ENCODE measurements around the gene MYO18A. TPM values are rescaled to one million over a fixed set of nuclear protein-coding genes. Genes with fewer than 3 reads are reported as not detected.

The MYO18A gene
- total and polyA plus RNA-seq, 5 donors, result 206 to 312 (median 251) TPM

DNA sequence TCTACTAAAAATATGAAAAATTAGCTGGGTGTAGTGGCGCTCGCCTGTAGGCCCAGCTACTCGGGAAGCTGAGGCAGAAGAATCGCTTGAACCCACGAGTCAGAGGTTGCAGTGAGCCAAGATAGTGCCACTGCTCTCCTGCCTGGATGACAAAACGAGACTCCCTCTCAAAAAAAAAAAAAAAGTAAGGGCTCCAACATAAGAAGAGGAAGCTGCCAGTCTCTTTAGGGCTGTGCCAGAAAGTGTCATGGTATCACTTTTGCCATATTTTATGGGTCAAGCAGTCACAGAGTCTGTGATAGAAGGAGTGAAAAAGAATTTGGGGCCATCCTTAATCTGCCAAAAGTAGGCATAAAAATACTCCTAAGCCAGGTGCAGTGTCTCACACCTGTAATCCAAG lies 138.6 kb downstream of the MYO18A start:
- intact Hi-C loops (cut with DNase I), result no loop called here
- DNase-seq (no peak), ATAC-seq (no peak)
- H3K4me3 ChIP-seq (ENCODE audit: low read length), result no peak overlapping the region
- no peak overlapping the region for H3K27ac ChIP-seq (ENCODE audit: low read length)
- H3K9me3 ChIP-seq (ENCODE audit: control insufficient read depth, low read length), result no peaks in the 10 kb centered on the region
- peaks cover 4% of the 10 kb centered on the region for H3K4me1 ChIP-seq (ENCODE audit: control insufficient read depth, insufficient read depth, low read length)
- 92% methylated on average over 6 of the region's 6 CpGs for WGBS
- no peaks in the 10 kb centered on the region for H3K27me3 ChIP-seq (ENCODE audit: control insufficient read depth, insufficient read depth)

DNA sequence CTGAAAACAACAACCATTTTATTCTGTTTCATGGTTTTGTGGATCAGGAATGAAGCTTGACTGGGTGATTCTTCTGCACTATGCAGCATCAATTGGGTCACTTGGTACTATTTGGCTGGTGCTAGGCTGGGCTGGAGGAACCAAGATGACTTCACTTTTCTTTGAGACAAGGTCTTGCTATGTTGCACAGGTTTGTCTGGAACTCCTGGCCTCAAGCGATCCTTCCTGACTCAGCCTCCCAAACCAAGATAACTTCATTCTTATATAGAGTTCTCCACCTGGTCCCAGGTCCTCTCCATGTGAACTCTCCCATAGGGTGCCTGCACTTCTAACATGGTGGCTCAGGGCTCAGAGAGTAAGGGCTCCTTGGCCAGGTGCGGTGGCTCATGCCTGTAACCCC lies 139.1 kb downstream of the MYO18A start:
- WGBS, result 100% methylated on average over 2 of the region's 2 CpGs
- no peak for ATAC-seq

DNA sequence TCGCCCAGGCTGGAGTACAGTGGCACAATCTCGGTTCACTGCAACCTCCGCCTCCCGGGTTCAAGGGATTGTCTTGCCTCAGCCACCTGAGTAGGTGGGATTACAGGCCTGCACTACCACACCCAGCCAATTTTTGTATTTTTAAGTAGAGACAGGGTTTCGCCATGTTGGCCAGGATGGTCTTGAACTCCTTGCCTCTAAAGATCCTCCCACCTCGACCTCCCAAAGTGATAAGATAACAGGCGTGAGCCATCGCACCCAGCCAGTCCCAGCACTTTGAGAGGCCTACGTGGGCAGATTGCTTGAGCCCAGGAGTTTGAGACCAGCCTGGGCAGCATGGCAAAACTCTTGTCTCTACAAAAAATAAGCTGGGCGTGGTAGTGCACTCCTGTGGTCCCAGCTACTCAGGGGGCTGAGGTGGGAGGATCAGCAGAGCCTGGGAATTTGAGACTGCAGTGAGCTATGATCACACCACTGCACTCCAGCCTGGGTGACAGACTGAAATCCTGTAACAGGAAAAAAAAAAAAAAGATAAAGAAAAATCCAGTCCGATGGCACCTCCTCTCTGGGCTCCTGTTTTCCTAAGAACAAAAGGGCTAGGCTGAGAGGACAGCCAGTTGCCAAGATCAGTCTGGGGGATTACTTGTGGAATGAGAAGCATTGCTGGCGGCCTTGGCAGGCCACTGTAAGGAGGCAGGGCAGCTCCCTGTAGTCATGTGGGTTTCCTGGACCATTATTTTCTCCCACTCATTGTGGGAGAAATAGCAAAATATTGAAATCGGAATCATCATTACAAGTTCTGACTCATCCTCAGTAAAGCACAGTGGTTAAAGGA lies 140.2 kb downstream of the MYO18A start:
- Histone ChIP-seq H3K4me3 (ENCODE audit: low read length) (no peak overlapping the region), H3K9me3 (ENCODE audit: control insufficient read depth, low read length) (no peaks in the 10 kb centered on the region), H3K27ac (ENCODE audit: low read length) (no peak overlapping the region), H3K4me1 (ENCODE audit: control insufficient read depth, insufficient read depth, low read length) (peaks cover 4% of the 10 kb centered on the region), H3K27me3 (ENCODE audit: control insufficient read depth, insufficient read depth) (no peaks in the 10 kb centered on the region)
- no peak for ATAC-seq
- intact Hi-C loops (cut with DNase I), result no loop called here
- 72% methylated on average over 13 of the region's 13 CpGs for WGBS
- DNase-seq, result no peak

More for the DNA sequence above, 139.1 kb downstream of the MYO18A start:
- Histone ChIP-seq H3K27ac (ENCODE audit: low read length) (no peak overlapping the region), H3K4me3 (ENCODE audit: low read length) (no peak overlapping the region), H3K9me3 (ENCODE audit: control insufficient read depth, low read length) (no peaks in the 10 kb centered on the region), H3K27me3 (ENCODE audit: control insufficient read depth, insufficient read depth) (no peaks in the 10 kb centered on the region), H3K4me1 (ENCODE audit: control insufficient read depth, insufficient read depth, low read length) (peaks cover 4% of the 10 kb centered on the region)
- no peak for DNase-seq
- intact Hi-C loops (cut with DNase I), result no loop called here

DNA sequence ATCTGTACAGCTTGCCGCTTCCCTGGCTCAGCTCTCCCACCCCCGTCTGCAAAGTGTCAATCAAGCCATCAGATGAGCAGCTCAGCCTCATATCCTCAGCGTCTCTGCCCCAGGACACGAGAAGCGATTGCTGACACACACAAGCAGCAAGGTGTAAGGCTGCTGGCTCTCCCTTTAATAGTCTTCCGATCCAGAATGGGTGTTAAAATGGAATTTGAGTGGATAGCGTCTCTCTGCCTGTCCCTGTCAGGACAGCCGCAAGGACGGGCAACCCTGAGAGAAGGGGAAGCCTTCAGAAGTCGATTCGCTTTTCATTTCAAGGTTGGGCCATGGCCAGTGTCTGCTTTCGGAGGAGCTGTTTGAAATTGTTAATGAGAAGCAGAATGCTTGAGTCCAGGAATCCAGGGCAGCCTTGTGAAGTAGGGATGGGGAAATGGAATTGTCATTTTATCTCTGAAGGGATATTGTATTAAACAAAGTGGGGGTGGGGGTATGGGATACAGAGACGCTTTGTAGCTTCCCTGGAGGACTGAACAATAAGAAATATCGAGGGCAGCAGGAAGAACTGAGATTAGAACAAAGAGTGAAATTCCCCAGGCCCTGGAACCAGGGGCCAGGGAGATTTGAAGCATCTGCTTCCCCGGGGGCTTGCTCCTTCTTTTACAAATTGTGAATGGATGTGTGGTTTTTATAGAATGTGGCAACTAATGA lies 142.0 kb downstream of the MYO18A start:
- 19% methylated on average over 15 of the region's 15 CpGs for WGBS

DNA sequence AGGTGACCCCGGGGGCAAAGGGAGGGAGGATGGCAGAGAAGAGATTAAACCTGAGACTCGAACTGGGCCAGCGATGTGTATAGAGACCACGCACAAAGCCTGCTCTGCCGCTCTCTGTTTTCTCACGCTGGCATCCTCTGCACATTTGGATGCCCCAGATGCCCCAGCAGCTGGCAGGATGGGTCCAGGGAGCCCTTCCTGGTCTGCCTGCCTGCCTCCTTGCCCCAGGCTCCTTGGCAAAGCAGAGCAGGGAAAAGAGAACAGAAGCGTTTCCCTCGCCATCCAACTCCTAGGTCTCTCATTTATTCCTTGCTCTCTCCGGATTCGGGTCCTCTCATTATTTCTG lies 142.5 kb downstream of the MYO18A start:
- ATAC-seq (no peak), DNase-seq (no peak)
- Histone ChIP-seq H3K4me1 (ENCODE audit: control insufficient read depth, insufficient read depth, low read length) (no peaks in the 10 kb centered on the region), H3K4me3 (ENCODE audit: low read length) (no peak overlapping the region), H3K9me3 (ENCODE audit: control insufficient read depth, low read length) (peaks cover 2% of the 10 kb centered on the region), H3K27ac (ENCODE audit: low read length) (no peak overlapping the region), H3K27me3 (ENCODE audit: control insufficient read depth, insufficient read depth) (peaks cover 3% of the 10 kb centered on the region)
- intact Hi-C loops (cut with DNase I), result no loop called here
- WGBS, result 72% methylated on average over 10 of the region's 10 CpGs

More for the DNA sequence above, 142.0 kb downstream of the MYO18A start:
- H3K27ac ChIP-seq (ENCODE audit: low read length), result no peak overlapping the region
- no peak overlapping the region for H3K4me3 ChIP-seq (ENCODE audit: low read length)
- H3K9me3 ChIP-seq (ENCODE audit: control insufficient read depth, low read length), result peaks cover 2% of the 10 kb centered on the region
- DNase-seq (no peak), ATAC-seq (no peak)
- peaks cover 3% of the 10 kb centered on the region for H3K27me3 ChIP-seq (ENCODE audit: control insufficient read depth, insufficient read depth)
- H3K4me1 ChIP-seq (ENCODE audit: control insufficient read depth, insufficient read depth, low read length), result peaks cover 4% of the 10 kb centered on the region
- intact Hi-C loops (cut with DNase I), result no loop called here

DNA sequence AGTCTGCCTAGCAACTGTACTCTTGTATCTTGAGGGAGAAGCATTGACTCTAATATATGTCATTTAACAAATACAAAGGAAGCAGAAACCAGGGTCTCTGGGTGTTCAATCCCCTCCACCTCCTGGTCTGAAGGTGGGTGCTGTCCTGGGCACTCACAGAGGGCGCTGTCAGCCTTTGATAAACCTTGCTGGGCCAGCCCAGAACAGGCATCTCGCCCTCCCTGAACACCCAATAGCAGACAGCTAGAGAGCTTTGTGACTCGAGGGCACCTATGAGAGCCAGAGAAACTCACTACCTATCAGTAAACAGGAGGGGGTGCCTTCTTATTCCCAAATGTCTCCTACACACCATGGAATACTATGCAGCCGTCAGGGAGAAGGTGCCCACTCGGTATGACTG lies 143.6 kb downstream of the MYO18A start:
- WGBS, result 85% methylated on average over 5 of the region's 5 CpGs
- Histone ChIP-seq H3K4me1 (ENCODE audit: control insufficient read depth, insufficient read depth, low read length) (no peaks in the 10 kb centered on the region), H3K4me3 (ENCODE audit: low read length) (no peak overlapping the region), H3K27ac (ENCODE audit: low read length) (no peak overlapping the region), H3K27me3 (ENCODE audit: control insufficient read depth, insufficient read depth) (peaks cover 3% of the 10 kb centered on the region), H3K9me3 (ENCODE audit: control insufficient read depth, low read length) (peaks cover 2% of the 10 kb centered on the region)
- no peak for ATAC-seq
- intact Hi-C loops (cut with DNase I), result no loop called here
- DNase-seq, result no peak

DNA sequence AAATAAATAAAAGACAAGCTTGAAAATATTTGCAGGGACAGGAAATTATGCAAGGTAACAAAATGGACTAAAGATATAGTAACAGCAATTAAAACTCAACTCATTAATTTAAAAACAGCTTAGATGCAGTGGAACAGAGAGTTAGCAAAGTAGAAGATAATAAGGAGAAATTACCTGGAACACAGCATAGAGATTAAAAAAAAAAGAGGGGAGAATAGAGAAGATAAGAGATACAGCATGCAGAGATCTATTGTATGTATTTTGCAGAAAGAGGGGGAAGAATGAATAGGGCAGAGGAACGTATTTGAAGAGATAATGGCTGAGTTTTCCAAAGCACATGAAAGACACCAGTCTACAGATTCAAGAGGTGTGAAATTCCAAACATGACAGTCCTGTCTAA lies 145.7 kb downstream of the MYO18A start:
- ATAC-seq, result no peak
- intact Hi-C loops (cut with DNase I), result no loop called here
- H3K27me3 ChIP-seq (ENCODE audit: control insufficient read depth, insufficient read depth), result peaks cover 3% of the 10 kb centered on the region

DNA sequence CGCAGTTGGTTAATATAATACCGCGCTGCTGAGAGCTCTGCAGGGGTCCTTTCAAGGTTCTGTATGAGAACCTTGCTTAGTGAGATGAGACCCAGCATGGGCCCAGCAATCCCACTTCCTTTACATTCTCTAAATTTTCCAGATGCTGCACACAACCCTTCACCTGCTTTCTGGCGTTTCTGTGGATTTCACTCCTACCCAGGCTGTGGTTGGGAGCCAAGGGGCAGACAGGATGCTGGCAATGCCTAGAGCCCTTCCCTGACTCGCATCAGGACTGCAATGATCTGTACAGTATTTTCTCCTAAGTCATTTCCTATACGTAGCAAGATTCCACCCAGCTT lies 147.4 kb downstream of the MYO18A start:
- intact Hi-C loops (cut with DNase I), result no loop called here
- 28% methylated on average over 6 of the region's 6 CpGs for WGBS
- Histone ChIP-seq H3K4me3 (ENCODE audit: low read length) (no peak overlapping the region), H3K4me1 (ENCODE audit: control insufficient read depth, insufficient read depth, low read length) (no peaks in the 10 kb centered on the region), H3K27ac (ENCODE audit: low read length) (no peak overlapping the region), H3K9me3 (ENCODE audit: control insufficient read depth, low read length) (peaks cover 2% of the 10 kb centered on the region), H3K27me3 (ENCODE audit: control insufficient read depth, insufficient read depth) (peaks cover 3% of the 10 kb centered on the region)
- DNase-seq (no peak), ATAC-seq (no peak)

More for the DNA sequence above, 145.7 kb downstream of the MYO18A start:
- Histone ChIP-seq H3K4me3 (ENCODE audit: low read length) (no peak overlapping the region), H3K27ac (ENCODE audit: low read length) (no peak overlapping the region), H3K9me3 (ENCODE audit: control insufficient read depth, low read length) (peaks cover 2% of the 10 kb centered on the region), H3K4me1 (ENCODE audit: control insufficient read depth, insufficient read depth, low read length) (no peaks in the 10 kb centered on the region)
- no peak for DNase-seq
- WGBS, result 39% methylated on average over 1 of the region's 1 CpG

DNA sequence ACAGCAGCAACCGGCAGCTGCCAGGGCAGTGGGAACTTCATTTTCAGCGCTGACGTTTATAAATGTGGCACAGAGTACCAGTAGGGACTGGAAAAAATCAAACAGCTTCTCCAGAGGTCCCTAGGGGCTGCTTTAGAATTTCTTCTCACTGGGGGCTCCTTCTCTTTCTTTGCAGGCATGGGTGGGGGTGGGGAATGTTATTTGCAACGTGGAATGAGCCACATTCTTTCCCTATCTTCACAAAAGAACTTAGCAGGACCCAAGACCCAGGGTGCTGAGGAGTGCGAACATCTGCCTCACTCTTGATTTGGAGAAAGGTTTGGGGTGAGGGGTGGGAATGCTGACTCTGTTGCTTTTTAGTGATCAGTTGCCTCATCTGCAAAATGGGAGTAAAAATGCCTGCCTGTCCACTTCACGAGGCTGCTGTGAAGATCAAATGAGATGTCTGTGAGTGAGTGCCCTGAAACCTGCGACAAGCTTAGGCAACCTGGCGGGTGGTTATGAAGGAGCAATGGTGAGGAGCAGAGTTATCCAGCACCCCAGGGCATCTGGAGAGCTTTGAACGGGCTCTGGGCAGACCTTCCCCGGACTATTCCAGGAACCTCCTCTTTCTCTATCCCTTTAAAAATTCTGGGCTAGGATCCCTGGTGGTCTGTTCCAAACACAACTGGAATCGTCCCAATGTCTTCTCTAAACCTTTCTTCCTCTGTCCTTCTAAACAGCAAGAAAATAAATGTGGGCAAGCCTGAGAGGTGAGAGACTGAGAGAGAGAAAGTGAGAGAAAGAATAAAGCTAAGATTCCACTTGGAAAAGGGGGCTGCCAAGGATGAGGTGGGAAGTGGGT lies 148.0 kb downstream of the MYO18A start:
- ATAC-seq (no peak), DNase-seq (no peak)
- H3K4me1 ChIP-seq (ENCODE audit: control insufficient read depth, insufficient read depth, low read length), result no peaks in the 10 kb centered on the region
- peaks cover 3% of the 10 kb centered on the region for H3K27me3 ChIP-seq (ENCODE audit: control insufficient read depth, insufficient read depth)
- WGBS, result 31% methylated on average over 11 of the region's 11 CpGs
- H3K27ac ChIP-seq (ENCODE audit: low read length), result no peak overlapping the region
- no peak overlapping the region for H3K4me3 ChIP-seq (ENCODE audit: low read length)
- H3K9me3 ChIP-seq (ENCODE audit: control insufficient read depth, low read length), result peaks cover 2% of the 10 kb centered on the region
- intact Hi-C loops (cut with DNase I), result no loop called here

DNA sequence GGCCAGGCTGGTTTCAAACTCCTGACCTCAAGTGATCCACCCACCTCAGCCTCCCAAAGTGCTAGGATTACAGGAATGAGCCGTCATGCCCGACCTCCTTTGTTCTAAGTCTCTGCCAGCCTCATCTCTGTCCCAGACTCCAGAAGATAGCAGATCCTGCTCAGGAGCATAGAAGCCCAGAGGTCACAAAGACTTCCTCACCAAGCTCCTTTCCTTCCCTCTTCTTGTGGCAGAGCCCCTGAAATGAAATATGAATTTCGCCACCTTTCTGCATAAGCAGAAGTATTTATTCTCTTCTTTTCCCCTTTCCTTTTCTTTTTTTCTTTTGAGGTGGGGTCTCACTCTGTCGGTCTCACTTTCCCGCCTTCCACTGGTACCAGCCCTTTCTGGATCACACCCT lies 148.7 kb downstream of the MYO18A start:
- no peak for ATAC-seq
- H3K4me1 ChIP-seq (ENCODE audit: control insufficient read depth, insufficient read depth, low read length), result no peaks in the 10 kb centered on the region
- peaks cover 3% of the 10 kb centered on the region for H3K27me3 ChIP-seq (ENCODE audit: control insufficient read depth, insufficient read depth)
- DNase-seq, result no peak
- H3K9me3 ChIP-seq (ENCODE audit: control insufficient read depth, low read length), result peaks cover 2% of the 10 kb centered on the region
- no peak overlapping the region for H3K27ac ChIP-seq (ENCODE audit: low read length)
- no peak overlapping the region for H3K4me3 ChIP-seq (ENCODE audit: low read length)
- 43% methylated on average over 5 of the region's 5 CpGs for WGBS
- intact Hi-C loops (cut with DNase I), result no loop called here

Measured in right cardiac atrium (tissue), 5 donors.